BJ (cell line): Measurements from ENCODE around the gene RTKN. TPM values are rescaled to one million over a fixed set of nuclear protein-coding genes. Genes with fewer than 3 reads are reported as not detected.

ENCODE experiments used
- CTCF ChIA-PET: fragments of 350-600 bp; formaldehyde crosslinking; extraction: SDS; loops from one replicate; lab custom pipeline; 2021; ENCODE audit warnings: antibody characterized with exemption, inconsistent platforms; lab: Yijun Ruan, JAX
- POLR2A ChIA-PET: fragments of 300-600 bp; sonication (Branson Sonifier 250); formaldehyde crosslinking; extraction: SDS; loops from one replicate; lab custom pipeline; 2021; ENCODE audit warnings: antibody characterized with exemption; lab: Charles Lee
- DNase-seq: peaks from one replicate; pipeline ENCODE4 v3.0.0-alpha.2; 2011; ENCODE audit warnings: low read depth
- H3K27me3 ChIP-seq: 2 replicates; pipeline ENCODE4 v1.6.0; 2011; ENCODE audit warnings: low read length; ENCODE audit not compliant: control insufficient read depth, insufficient read depth
- H3K36me3 ChIP-seq: 2 replicates; pipeline ENCODE4 v1.5.1; 2011; ENCODE audit warnings: low read length; ENCODE audit not compliant: control insufficient read depth, insufficient read depth
- H3K4me3 ChIP-seq: 2 replicates; pipeline ENCODE4 v1.5.1; 2011; ENCODE audit warnings: low read depth, mild to moderate bottlenecking, control low read depth, low read length
- polyA plus RNA-seq: library from polyadenylated mRNA; depleted of rRNA; stranded (reverse); fragments of >200 nt; gene quantifications from 2 replicates; pipeline ENCODE4 v1.2.3, GENCODE V29; 2011
- TF ChIP-seq, protein P1 (sequence below): IDR thresholded peaks from 2 replicates; pipeline ENCODE4 v1.5.1; 2011; ENCODE audit warnings: low read depth, mild to moderate bottlenecking, control low read depth, inconsistent platforms, low read length, moderate library complexity; ENCODE audit not compliant: insufficient read depth

The RTKN gene
- polyA plus RNA-seq, 1 experiment = 12.4 TPM

DNA sequence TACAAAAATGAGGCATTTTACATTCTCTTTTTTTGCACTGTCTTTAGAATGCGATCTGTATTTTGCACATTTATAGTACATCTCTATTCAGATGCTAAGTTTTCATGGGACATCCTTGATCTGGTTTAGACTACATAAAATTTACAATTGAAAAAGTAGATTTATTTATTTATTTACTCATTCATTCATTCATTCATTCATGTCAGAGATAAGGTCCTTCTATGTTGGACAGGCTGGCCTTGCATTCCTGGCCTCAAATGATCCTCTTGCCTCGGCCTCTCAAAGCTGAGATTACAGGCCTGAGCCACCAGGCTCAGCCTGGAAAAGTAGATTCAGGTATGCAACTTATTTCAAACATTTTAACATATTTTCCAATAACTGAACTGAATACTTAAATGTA lies 45.6 kb downstream of the RTKN start:
- Histone ChIP-seq H3K4me3 (no peak overlapping the region), H3K27me3 (no peaks in the 10 kb centered on the region), H3K36me3 (no peaks in the 10 kb centered on the region)
- ChIA-PET POLR2A (no interaction called here), CTCF (interaction anchor here (2.4 kb wide), 1 partner anchor 61 kb away, joined by 7 read pairs; no protein-coding TSS in a partner anchor)
- DNase-seq = no peak
- TF ChIP-seq, protein P1, sequence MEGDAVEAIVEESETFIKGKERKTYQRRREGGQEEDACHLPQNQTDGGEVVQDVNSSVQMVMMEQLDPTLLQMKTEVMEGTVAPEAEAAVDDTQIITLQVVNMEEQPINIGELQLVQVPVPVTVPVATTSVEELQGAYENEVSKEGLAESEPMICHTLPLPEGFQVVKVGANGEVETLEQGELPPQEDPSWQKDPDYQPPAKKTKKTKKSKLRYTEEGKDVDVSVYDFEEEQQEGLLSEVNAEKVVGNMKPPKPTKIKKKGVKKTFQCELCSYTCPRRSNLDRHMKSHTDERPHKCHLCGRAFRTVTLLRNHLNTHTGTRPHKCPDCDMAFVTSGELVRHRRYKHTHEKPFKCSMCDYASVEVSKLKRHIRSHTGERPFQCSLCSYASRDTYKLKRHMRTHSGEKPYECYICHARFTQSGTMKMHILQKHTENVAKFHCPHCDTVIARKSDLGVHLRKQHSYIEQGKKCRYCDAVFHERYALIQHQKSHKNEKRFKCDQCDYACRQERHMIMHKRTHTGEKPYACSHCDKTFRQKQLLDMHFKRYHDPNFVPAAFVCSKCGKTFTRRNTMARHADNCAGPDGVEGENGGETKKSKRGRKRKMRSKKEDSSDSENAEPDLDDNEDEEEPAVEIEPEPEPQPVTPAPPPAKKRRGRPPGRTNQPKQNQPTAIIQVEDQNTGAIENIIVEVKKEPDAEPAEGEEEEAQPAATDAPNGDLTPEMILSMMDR = no peak

DNA sequence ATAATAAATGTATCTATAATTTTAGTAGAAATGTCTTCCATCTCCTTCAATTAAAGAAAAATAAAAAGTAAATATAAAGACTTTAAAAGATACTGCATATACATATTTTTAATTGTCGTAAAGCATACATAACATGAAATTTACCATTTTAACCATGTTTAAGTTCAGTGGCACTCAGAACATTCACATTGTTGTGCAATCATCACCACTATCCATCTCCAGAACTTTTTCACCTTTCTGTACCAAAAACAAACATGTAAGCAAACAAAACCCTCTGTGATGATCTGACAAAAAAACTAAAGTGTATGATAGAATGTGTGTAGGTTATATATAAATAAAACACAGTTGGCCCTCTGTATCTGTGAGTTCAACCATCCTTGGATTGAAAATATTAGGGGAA lies 48.2 kb downstream of the RTKN start:
- CTCF ChIA-PET = interaction anchor here (1.4 to 5.9 kb wide), 4 partner anchors 10 to 194 kb away, joined by 3 to 50 read pairs (median 4); no protein-coding TSS in a partner anchor
- POLR2A ChIA-PET = no interaction called here
- DNase-seq = no peak

DNA sequence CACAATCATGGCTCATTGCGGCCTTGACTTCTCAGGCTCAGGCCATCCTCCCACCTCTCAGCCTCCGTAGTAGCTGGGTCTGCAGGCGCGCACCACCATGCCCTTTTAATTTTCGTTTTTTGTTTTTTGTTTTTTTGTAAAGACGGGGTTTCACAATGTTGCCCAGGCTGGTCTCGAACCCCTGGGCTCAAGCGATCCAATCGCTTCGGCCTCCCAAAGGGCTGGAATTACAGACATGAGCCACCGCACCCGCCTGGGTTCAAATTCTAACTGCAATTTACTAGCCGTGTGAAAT lies 49.3 kb downstream of the RTKN start:
- no peak overlapping the region for H3K4me3 ChIP-seq

More for the DNA sequence above, 48.2 kb downstream of the RTKN start:
- TF ChIP-seq, protein P1 = no peak
- Histone ChIP-seq H3K27me3 (no peaks in the 10 kb centered on the region), H3K4me3 (no peak overlapping the region), H3K36me3 (no peaks in the 10 kb centered on the region)

DNA sequence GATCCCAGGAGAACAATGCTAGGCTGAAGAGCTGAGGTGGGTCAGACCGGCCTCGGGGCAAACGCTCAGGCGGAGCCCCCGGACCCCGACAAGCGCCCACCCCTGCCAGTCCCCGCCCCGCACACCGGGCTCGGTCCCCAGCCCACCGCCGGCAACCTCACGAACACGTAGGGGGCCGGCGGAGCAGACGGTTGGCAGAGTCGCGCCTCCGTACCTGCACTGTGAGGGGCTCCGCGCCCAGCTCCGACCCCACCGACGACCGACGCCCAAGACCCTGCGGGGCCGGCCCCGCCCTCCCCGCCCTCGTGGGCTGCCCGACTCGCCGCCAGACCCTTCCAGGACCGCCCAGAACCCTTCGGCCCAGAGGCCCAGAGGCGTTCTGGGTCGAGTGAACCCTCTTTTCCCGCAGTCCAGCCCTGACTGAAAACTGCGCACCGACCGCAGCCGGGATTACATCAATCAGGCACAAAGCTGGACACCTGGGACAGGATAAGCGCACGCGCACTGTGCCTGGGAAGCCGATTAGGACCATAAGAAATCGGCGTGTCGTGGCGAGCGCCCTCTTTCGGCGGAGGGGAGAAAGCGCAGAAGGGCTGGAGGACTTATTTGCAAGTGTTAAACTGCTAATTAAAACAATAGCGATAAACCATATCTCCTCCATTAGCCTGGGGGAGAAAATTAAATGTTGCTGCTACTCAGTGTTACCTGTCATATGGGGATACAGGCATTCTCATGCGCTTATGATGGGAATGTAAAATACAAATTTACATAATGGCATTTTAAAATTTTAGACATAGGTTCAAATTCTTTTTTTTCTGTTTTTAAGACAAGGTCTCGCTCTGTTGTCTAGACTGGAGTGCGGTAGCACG lies 49.9 kb downstream of the RTKN start:
- ChIA-PET CTCF (interaction anchor here (0.6 to 5.9 kb wide), 27 partner anchors 9 to 570 kb away, joined by 3 to 50 read pairs (median 4); partner anchors contain the start of genes C2orf81, DCTN1, INO80B and STAMBP), POLR2A (interaction anchor here (0.6 kb wide), 2 partner anchors 9 to 1635 kb away, joined by 3 read pairs; no protein-coding TSS in a partner anchor)
- TF ChIP-seq, protein P1 = peak; percentile 97
- H3K36me3 ChIP-seq = no peaks in the 10 kb centered on the region
- peak overlapping the region; percentile 81 for H3K4me3 ChIP-seq
- no peaks in the 10 kb centered on the region for H3K27me3 ChIP-seq
- DNase-seq = no peak

More for the DNA sequence above, 49.3 kb downstream of the RTKN start:
- no peak for DNase-seq
- no peaks in the 10 kb centered on the region for H3K36me3 ChIP-seq
- TF ChIP-seq, protein P1 = no peak
- ChIA-PET CTCF (interaction anchor here (0.6 to 5.9 kb wide), 16 partner anchors 9 to 195 kb away, joined by 3 to 50 read pairs (median 4); partner anchors contain the start of gene DCTN1), POLR2A (interaction anchor here (0.6 kb wide), 1 partner anchor 9 kb away, joined by 3 read pairs; no protein-coding TSS in a partner anchor)
- H3K27me3 ChIP-seq = no peaks in the 10 kb centered on the region

DNA sequence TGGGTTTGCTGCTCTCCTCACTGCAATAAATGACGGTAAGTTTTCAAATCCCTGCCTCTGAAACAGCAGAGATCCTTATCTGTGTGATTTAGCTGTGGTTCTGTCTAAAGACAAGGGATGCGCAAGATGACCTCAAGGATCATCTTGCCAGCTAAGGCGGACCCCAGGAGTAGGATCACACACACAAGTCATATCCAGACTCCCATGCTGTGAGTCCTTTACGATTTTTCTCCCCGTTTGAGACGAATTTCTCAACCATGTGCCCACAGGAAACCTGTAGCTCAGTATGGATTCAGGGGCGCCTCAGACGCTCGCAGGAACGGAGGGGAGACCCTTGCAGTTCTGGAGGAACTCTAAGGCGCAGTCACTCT lies 50.5 kb downstream of the RTKN start:
- Histone ChIP-seq H3K27me3 (no peaks in the 10 kb centered on the region), H3K36me3 (no peaks in the 10 kb centered on the region), H3K4me3 (peak overlapping the region; percentile 81)
- ChIA-PET CTCF (interaction anchor here (0.7 to 5.9 kb wide), 22 partner anchors 9 to 569 kb away, joined by 3 to 50 read pairs (median 4); partner anchors contain the start of genes C2orf81, DCTN1, INO80B and STAMBP), POLR2A (interaction anchor here (0.6 kb wide), 1 partner anchor 1634 kb away, joined by 3 read pairs; no protein-coding TSS in a partner anchor)
- TF ChIP-seq, protein P1 = no peak
- no peak for DNase-seq
